ENCODE results near the gene SCN1B. TPM values are rescaled to one million over a fixed set of nuclear protein-coding genes. Genes with fewer than 3 reads are reported as not detected.

Gene SCN1B
- total RNA-seq, 1 experiment from 2014 or later = 8.0 TPM

DNA sequence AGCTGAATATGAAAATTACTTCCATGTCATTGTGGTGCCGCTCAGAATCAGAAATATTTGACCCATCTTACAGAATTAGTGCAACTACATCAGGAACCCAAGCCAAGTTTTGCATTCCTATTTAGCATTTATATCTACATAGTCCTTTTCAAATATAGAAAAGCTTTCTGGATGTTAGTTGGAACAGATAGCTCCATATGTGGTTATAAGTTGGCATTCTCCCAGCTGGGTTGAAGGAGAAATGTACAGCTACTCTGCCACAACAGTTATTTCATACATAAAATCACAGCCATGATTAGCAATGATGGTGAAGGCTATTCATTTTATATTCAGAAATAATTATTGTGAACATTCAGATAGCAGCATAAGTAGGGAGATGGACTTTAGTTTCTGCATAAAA, 39.4 kb downstream of the SCN1B start:
- TF ChIP-seq, protein P1, sequence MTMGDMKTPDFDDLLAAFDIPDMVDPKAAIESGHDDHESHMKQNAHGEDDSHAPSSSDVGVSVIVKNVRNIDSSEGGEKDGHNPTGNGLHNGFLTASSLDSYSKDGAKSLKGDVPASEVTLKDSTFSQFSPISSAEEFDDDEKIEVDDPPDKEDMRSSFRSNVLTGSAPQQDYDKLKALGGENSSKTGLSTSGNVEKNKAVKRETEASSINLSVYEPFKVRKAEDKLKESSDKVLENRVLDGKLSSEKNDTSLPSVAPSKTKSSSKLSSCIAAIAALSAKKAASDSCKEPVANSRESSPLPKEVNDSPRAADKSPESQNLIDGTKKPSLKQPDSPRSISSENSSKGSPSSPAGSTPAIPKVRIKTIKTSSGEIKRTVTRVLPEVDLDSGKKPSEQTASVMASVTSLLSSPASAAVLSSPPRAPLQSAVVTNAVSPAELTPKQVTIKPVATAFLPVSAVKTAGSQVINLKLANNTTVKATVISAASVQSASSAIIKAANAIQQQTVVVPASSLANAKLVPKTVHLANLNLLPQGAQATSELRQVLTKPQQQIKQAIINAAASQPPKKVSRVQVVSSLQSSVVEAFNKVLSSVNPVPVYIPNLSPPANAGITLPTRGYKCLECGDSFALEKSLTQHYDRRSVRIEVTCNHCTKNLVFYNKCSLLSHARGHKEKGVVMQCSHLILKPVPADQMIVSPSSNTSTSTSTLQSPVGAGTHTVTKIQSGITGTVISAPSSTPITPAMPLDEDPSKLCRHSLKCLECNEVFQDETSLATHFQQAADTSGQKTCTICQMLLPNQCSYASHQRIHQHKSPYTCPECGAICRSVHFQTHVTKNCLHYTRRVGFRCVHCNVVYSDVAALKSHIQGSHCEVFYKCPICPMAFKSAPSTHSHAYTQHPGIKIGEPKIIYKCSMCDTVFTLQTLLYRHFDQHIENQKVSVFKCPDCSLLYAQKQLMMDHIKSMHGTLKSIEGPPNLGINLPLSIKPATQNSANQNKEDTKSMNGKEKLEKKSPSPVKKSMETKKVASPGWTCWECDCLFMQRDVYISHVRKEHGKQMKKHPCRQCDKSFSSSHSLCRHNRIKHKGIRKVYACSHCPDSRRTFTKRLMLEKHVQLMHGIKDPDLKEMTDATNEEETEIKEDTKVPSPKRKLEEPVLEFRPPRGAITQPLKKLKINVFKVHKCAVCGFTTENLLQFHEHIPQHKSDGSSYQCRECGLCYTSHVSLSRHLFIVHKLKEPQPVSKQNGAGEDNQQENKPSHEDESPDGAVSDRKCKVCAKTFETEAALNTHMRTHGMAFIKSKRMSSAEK (CRISPR knock-in tag; IDR thresholded peaks at IDR 0.05; ENCODE audit: borderline replicate concordance) = no peak
- TF ChIP-seq ZNF219 (CRISPR knock-in tag; IDR thresholded peaks at IDR 0.05; ENCODE audit: borderline replicate concordance) (no peak), SOX15 (CRISPR knock-in tag; IDR thresholded peaks at IDR 0.05) (no peak), CREM (CRISPR knock-in tag; IDR thresholded peaks at IDR 0.05) (no peak), FOXP1 (CRISPR knock-in tag; IDR thresholded peaks at IDR 0.05; ENCODE audit: borderline replicate concordance) (no peak), ZNF121 (CRISPR knock-in tag; IDR thresholded peaks at IDR 0.05) (no peak), ELF4 (CRISPR knock-in tag; IDR thresholded peaks at IDR 0.05; ENCODE audit: low read depth) (no peak), ZNF416 (CRISPR knock-in tag; IDR thresholded peaks at IDR 0.05) (no peak), ETV6 (CRISPR knock-in tag; IDR thresholded peaks at IDR 0.05) (no peak), CBFB (CRISPR knock-in tag; IDR thresholded peaks at IDR 0.05; ENCODE audit: low read depth) (no peak), ZNF263 (CRISPR knock-in tag; IDR thresholded peaks at IDR 0.05; ENCODE audit: low read depth) (no peak), RORB (CRISPR knock-in tag; IDR thresholded peaks at IDR 0.05) (no peak)
- TF ChIP-seq, protein P2, sequence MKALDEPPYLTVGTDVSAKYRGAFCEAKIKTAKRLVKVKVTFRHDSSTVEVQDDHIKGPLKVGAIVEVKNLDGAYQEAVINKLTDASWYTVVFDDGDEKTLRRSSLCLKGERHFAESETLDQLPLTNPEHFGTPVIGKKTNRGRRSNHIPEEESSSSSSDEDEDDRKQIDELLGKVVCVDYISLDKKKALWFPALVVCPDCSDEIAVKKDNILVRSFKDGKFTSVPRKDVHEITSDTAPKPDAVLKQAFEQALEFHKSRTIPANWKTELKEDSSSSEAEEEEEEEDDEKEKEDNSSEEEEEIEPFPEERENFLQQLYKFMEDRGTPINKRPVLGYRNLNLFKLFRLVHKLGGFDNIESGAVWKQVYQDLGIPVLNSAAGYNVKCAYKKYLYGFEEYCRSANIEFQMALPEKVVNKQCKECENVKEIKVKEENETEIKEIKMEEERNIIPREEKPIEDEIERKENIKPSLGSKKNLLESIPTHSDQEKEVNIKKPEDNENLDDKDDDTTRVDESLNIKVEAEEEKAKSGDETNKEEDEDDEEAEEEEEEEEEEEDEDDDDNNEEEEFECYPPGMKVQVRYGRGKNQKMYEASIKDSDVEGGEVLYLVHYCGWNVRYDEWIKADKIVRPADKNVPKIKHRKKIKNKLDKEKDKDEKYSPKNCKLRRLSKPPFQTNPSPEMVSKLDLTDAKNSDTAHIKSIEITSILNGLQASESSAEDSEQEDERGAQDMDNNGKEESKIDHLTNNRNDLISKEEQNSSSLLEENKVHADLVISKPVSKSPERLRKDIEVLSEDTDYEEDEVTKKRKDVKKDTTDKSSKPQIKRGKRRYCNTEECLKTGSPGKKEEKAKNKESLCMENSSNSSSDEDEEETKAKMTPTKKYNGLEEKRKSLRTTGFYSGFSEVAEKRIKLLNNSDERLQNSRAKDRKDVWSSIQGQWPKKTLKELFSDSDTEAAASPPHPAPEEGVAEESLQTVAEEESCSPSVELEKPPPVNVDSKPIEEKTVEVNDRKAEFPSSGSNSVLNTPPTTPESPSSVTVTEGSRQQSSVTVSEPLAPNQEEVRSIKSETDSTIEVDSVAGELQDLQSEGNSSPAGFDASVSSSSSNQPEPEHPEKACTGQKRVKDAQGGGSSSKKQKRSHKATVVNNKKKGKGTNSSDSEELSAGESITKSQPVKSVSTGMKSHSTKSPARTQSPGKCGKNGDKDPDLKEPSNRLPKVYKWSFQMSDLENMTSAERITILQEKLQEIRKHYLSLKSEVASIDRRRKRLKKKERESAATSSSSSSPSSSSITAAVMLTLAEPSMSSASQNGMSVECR (CRISPR knock-in tag; IDR thresholded peaks at IDR 0.05; ENCODE audit: borderline replicate concordance) = no peak
- TF ChIP-seq, protein P3, sequence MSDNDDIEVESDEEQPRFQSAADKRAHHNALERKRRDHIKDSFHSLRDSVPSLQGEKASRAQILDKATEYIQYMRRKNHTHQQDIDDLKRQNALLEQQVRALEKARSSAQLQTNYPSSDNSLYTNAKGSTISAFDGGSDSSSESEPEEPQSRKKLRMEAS (CRISPR knock-in tag; IDR thresholded peaks at IDR 0.05) = no peak
- TF ChIP-seq, protein P4, sequence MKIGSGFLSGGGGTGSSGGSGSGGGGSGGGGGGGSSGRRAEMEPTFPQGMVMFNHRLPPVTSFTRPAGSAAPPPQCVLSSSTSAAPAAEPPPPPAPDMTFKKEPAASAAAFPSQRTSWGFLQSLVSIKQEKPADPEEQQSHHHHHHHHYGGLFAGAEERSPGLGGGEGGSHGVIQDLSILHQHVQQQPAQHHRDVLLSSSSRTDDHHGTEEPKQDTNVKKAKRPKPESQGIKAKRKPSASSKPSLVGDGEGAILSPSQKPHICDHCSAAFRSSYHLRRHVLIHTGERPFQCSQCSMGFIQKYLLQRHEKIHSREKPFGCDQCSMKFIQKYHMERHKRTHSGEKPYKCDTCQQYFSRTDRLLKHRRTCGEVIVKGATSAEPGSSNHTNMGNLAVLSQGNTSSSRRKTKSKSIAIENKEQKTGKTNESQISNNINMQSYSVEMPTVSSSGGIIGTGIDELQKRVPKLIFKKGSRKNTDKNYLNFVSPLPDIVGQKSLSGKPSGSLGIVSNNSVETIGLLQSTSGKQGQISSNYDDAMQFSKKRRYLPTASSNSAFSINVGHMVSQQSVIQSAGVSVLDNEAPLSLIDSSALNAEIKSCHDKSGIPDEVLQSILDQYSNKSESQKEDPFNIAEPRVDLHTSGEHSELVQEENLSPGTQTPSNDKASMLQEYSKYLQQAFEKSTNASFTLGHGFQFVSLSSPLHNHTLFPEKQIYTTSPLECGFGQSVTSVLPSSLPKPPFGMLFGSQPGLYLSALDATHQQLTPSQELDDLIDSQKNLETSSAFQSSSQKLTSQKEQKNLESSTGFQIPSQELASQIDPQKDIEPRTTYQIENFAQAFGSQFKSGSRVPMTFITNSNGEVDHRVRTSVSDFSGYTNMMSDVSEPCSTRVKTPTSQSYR (CRISPR knock-in tag; IDR thresholded peaks at IDR 0.05) = no peak
- TF ChIP-seq, protein P5, sequence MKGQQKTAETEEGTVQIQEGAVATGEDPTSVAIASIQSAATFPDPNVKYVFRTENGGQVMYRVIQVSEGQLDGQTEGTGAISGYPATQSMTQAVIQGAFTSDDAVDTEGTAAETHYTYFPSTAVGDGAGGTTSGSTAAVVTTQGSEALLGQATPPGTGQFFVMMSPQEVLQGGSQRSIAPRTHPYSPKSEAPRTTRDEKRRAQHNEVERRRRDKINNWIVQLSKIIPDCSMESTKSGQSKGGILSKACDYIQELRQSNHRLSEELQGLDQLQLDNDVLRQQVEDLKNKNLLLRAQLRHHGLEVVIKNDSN (CRISPR knock-in tag; IDR thresholded peaks at IDR 0.05) = no peak
- TF ChIP-seq, protein P6, sequence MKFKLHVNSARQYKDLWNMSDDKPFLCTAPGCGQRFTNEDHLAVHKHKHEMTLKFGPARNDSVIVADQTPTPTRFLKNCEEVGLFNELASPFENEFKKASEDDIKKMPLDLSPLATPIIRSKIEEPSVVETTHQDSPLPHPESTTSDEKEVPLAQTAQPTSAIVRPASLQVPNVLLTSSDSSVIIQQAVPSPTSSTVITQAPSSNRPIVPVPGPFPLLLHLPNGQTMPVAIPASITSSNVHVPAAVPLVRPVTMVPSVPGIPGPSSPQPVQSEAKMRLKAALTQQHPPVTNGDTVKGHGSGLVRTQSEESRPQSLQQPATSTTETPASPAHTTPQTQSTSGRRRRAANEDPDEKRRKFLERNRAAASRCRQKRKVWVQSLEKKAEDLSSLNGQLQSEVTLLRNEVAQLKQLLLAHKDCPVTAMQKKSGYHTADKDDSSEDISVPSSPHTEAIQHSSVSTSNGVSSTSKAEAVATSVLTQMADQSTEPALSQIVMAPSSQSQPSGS (CRISPR knock-in tag; IDR thresholded peaks at IDR 0.05; ENCODE audit: borderline replicate concordance, low read depth) = no peak
- Mint-ChIP-seq H3K4me3 (no peak overlapping the region), H3K27me3 (ENCODE audit: low read depth) (peaks cover 14% of the 10 kb centered on the region), H3K36me3 (peaks cover 3% of the 10 kb centered on the region), H3K9me3 (peaks cover 8% of the 10 kb centered on the region), H3K4me1 (peaks cover 26% of the 10 kb centered on the region), H3K27ac (no peak overlapping the region; the same call in 1 of the 2 replicates)
- DNase-seq (ENCODE audit: low spot score) = no peak
- ChIA-PET POLR2A (no interaction called here), CTCF (interaction anchor here (0.6 to 3.7 kb wide), 8 partner anchors 10 to 72 kb away, joined by 3 to 18 read pairs (median 6); no protein-coding TSS in a partner anchor)
- no peak for ATAC-seq
